ENCODE data around the gene PPIH.
"Not testable (repeated sequence)": the region's sequence is repeated elsewhere in the genome, so short reads cannot be mapped to it uniquely, and the experiment has no call there.

PPIH gene

GRCh38 chr1:42657981-42658876 lies at the start of gene PPIH:
PPIH (plus strand) TSS chr1:42658423; CDS start chr1:42658447, 24 bp downstream.
- peak; percentile 97 for DNase-seq (ENCODE audit: low read depth, low spot score)

GRCh38 chr1:42613803-42614131 lies 44.5 kb upstream of the PPIH start:
- DNase-seq (ENCODE audit: low read depth, low spot score), result no peak

GRCh38 chr1:42618866-42619265 lies 39.4 kb upstream of the PPIH start:
- DNase-seq (ENCODE audit: low read depth, low spot score), result no peak

GRCh38 chr1:42620307-42620706 lies 37.9 kb upstream of the PPIH start:
- no peak for DNase-seq (ENCODE audit: low read depth, low spot score)

GRCh38 chr1:42621180-42621579 lies 37.0 kb upstream of the PPIH start:
- DNase-seq (ENCODE audit: low read depth, low spot score), result not testable (repeated sequence)

GRCh38 chr1:42627205-42627604 lies 31.0 kb upstream of the PPIH start:
- DNase-seq (ENCODE audit: low read depth, low spot score), result not testable (repeated sequence)

- DNase-seq (ENCODE audit: low read depth, low spot score), result peak; percentile 54
These were observed 19.1 kb upstream of the PPIH start for GRCh38 chr1:42639116-42639515.

- DNase-seq (ENCODE audit: low read depth, low spot score), result no peak
These were observed 12.2 kb upstream of the PPIH start for GRCh38 chr1:42646056-42646455.

- DNase-seq (ENCODE audit: low read depth, low spot score), result no peak
These were observed 1.0 kb upstream of the PPIH start for GRCh38 chr1:42657201-42657600.

GRCh38 chr1:42658877-42659337 lies 684 bp downstream of the PPIH start:
- DNase-seq (ENCODE audit: low read depth, low spot score), result peak; percentile 36

GRCh38 chr1:42660907-42661500 lies 2.8 kb downstream of the PPIH start:
- DNase-seq (ENCODE audit: low read depth, low spot score), result no peak

- DNase-seq (ENCODE audit: low read depth, low spot score), result no peak
These were observed 11.7 kb downstream of the PPIH start for GRCh38 chr1:42669936-42670335.

- DNase-seq (ENCODE audit: low read depth, low spot score), result no peak
These were observed 12.2 kb downstream of the PPIH start for GRCh38 chr1:42670425-42670824.

GRCh38 chr1:42674214-42674613 lies 16.0 kb downstream of the PPIH start:
- DNase-seq (ENCODE audit: low read depth, low spot score), result no peak

- no peak for DNase-seq (ENCODE audit: low read depth, low spot score)
These were observed 16.5 kb downstream of the PPIH start for GRCh38 chr1:42674682-42675081.

- no peak for DNase-seq (ENCODE audit: low read depth, low spot score)
These were observed 17.2 kb downstream of the PPIH start for GRCh38 chr1:42675467-42675866.

- no peak for DNase-seq (ENCODE audit: low read depth, low spot score)
These were observed 18.4 kb downstream of the PPIH start for GRCh38 chr1:42676534-42677087.

GRCh38 chr1:42679364-42679983 lies 21.3 kb downstream of the PPIH start:
- no peak for DNase-seq (ENCODE audit: low read depth, low spot score)

- DNase-seq (ENCODE audit: low read depth, low spot score), result no peak
These were observed 21.8 kb downstream of the PPIH start for GRCh38 chr1:42680055-42680454.

GRCh38 chr1:42680921-42681683 lies 22.9 kb downstream of the PPIH start:
- DNase-seq (ENCODE audit: low read depth, low spot score), result peak; percentile 42

GRCh38 chr1:42681741-42682483 lies 23.7 kb downstream of the PPIH start, which contains the start of gene YBX1:
YBX1 (plus strand) TSS chr1:42682418; CDS start chr1:42682566, 148 bp downstream.
- DNase-seq (ENCODE audit: low read depth, low spot score), result peak; percentile 99
